Measurements from ENCODE around the gene PODXL. TPM values are rescaled to one million over a fixed set of nuclear protein-coding genes. Genes with fewer than 3 reads are reported as not detected.
A peak's percentile ranks its signal among the peaks of the same experiment; 100 is the strongest.

The PODXL gene
- total and polyA plus RNA-seq, 2 of the 8 experiments (the other 6 are each of a cell fraction or from before 2014, with no cell fraction given) = 638 to 925 TPM

DNA sequence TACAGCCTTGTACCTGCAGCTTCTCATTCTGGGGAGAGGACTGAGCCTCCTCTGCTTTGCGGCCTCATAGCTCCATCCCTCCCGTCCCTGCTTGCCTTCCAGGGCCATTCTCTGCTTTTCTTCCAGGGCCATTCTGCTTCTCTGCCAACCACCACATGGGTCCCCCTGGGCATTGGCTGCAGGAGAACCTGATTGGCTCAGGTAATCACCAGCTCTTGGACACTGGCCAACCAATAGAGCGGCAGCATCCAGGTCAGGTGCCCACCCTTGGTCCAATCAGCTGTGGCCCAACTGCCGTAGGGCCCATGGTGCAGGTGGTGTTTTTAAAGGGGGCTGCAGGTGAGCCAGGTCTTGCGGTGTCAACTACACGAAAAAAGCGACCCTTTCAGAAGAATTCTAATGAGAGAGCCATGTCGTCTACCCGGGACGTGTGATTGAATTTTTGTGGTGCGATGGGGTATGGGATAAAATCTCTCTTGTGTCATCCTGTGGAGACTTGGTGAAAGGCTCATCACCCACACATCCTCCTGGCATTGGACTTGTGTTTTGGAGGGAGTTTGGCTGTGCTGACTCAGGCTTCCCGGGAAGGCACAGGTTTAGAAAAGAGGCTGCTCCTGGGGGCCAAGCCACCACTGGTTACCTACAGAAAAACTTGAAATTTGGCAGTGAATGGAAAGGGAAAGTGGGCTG, 46.0 kb upstream of the PODXL start:
- WGBS, 2 experiments (ENCODE audit: extremely low coverage in 1 of 2, insufficient coverage in 1 of 2, insufficient read length in 1 of 2, insufficient replicate concordance in 2 of 2, low coverage in 1 of 2, low lambda C conversion rate in 2 of 2, missing lambda C conversion rate in 1 of 2) = 85% methylated on average over 12 of the region's 12 CpGs; no CpG with 5 or more reads in 1 of the 2 experiments
- TF ChIP-seq E2F6 (IDR thresholded peaks at IDR 0.05) = peak; percentile 21; the same call in 1 of the 2 replicates
- TF ChIP-seq CBX5 (IDR thresholded peaks at IDR 0.05; ENCODE audit: low read depth, low read length) = no peak
- TF ChIP-seq, protein P1, sequence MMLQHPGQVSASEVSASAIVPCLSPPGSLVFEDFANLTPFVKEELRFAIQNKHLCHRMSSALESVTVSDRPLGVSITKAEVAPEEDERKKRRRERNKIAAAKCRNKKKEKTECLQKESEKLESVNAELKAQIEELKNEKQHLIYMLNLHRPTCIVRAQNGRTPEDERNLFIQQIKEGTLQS (IDR thresholded peaks at IDR 0.05; ENCODE audit: insufficient read depth, low read depth, low read length) = 0 out of 2 replicates have a peak, but pooled peaks have one; percentile 22
- TF ChIP-seq, protein P2, sequence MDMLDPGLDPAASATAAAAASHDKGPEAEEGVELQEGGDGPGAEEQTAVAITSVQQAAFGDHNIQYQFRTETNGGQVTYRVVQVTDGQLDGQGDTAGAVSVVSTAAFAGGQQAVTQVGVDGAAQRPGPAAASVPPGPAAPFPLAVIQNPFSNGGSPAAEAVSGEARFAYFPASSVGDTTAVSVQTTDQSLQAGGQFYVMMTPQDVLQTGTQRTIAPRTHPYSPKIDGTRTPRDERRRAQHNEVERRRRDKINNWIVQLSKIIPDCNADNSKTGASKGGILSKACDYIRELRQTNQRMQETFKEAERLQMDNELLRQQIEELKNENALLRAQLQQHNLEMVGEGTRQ (IDR thresholded peaks at IDR 0.05; ENCODE audit: low read length) = peak; percentile 54; the same call in 1 of the 2 replicates
- Histone ChIP-seq H3K36me3 (ENCODE audit: control insufficient read depth in 2 of 4, insufficient read depth in 4 of 4, low read length in 3 of 4) (no peaks in the 10 kb centered on the region), H2BK12ac (ENCODE audit: low read depth, low read length) (peak overlapping the region; percentile 100), H3K4me1 (replicated peaks in 1 of 4; ENCODE audit: control insufficient read depth in 3 of 4, insufficient read depth in 4 of 4, low read length in 3 of 4) (peaks cover 21 to 40% (median 38%) of the 10 kb centered on the region in 4 experiments), H3K23me2 (ENCODE audit: low read depth, low read length) (peaks cover 3% of the 10 kb centered on the region), H3K14ac (ENCODE audit: insufficient read length) (peak overlapping the region; percentile 50), H3K18ac (ENCODE audit: extremely low read depth, low read length) (peak overlapping the region; percentile 84), H3K9me3 (ENCODE audit: insufficient read depth in 2 of 2, low read depth in 1 of 2, low read length in 1 of 2) (no peaks in the 10 kb centered on the region), H2BK15ac (ENCODE audit: low read length) (peak overlapping the region; percentile 85), H4K8ac (ENCODE audit: extremely low read depth, insufficient read depth, low read length) (0 out of 2 replicates have a peak overlapping the region, but pooled peaks have one; percentile 39), H3K23ac (ENCODE audit: insufficient read length) (no peak overlapping the region), H3K9ac (replicated peaks in 1 of 4; ENCODE audit: extremely low read depth in 1 of 4, low read depth in 3 of 4, low read length in 3 of 4) (no peak overlapping the region), H3K79me2 (ENCODE audit: control insufficient read depth in 1 of 2, insufficient read depth in 2 of 2, low read length in 2 of 2) (peaks cover 0 to 6% of the 10 kb centered on the region in 2 experiments; a peak in 1 of 4 replicates), H4K20me1 (replicated peaks in 1 of 2; ENCODE audit: control insufficient read depth in 1 of 2, insufficient read depth in 2 of 2, low read length in 2 of 2) (no peaks in the 10 kb centered on the region), H3K79me1 (ENCODE audit: low read depth, low read length) (0 out of 2 replicates have a peak, but pooled peaks cover 2% of the 10 kb centered on the region), H3K4me3 (ENCODE audit: extremely low read depth in 1 of 4, insufficient read depth in 2 of 4, low read depth in 3 of 4, low read length in 4 of 4) (no peak overlapping the region), H2BK120ac (replicated peaks; ENCODE audit: low read depth, low read length) (peak overlapping the region; percentile 99), H2AFZ (ENCODE audit: low read length) (no peak overlapping the region), H3K27ac (ENCODE audit: low read depth, low read length) (peak overlapping the region; percentile 54; the same call in 1 of the 2 replicates), H2BK5ac (ENCODE audit: low read depth, low read length) (peak overlapping the region; percentile 100), H3K27me3 (replicated peaks in 1 of 4; ENCODE audit: control insufficient read depth in 3 of 4, extremely low read depth in 1 of 4, insufficient read depth in 3 of 4, low read length in 3 of 4) (no peaks in the 10 kb centered on the region), H4K91ac (replicated peaks; ENCODE audit: insufficient read length, low read length) (peak overlapping the region; percentile 98), H2BK20ac (ENCODE audit: low read length) (peak overlapping the region; percentile 100), H3K4me2 (ENCODE audit: insufficient read depth in 1 of 2, low read depth in 2 of 2, low read length in 2 of 2) (0 out of 4 replicates have a peak overlapping the region, but pooled peaks of 1 of the 2 experiments have one; percentile 18), H3K4ac (replicated peaks; ENCODE audit: insufficient read length, low read depth, low read length) (peak overlapping the region; percentile 98), H3K56ac (replicated peaks; ENCODE audit: insufficient read length, low read depth, low read length) (peak overlapping the region; percentile 17), H2AK5ac (ENCODE audit: low read depth, low read length) (peak overlapping the region; percentile 100), H4K5ac (ENCODE audit: insufficient read length, low read depth, low read length) (peak overlapping the region; percentile 84)
- DNase-seq (ENCODE audit: low read depth in 1 of 2, low spot score in 2 of 2) (no peak), FAIRE-seq (no peak)
- ChIA-PET POLR2A (ENCODE audit: partially characterized antibody) (interaction anchor here (1.1 to 6.8 kb wide), 8 partner anchors 10 to 56 kb away, joined by 3 to 57 read pairs (median 4); partner anchors contain the start of gene PODXL), CTCF (ENCODE audit: partially characterized antibody) (interaction anchor here (0.8 to 11.9 kb wide), 2 partner anchors 14 to 55 kb away, joined by 3 to 103 read pairs; no protein-coding TSS in a partner anchor)

All from H1 (cell line).